Putamen (tissue), 1 donor: ENCODE results near the gene FGF14.
"Not testable (repeated sequence)": the region's sequence is repeated elsewhere in the genome, so short reads cannot be mapped to it uniquely, and the experiment has no call there.

ENCODE experiments used
- DNase-seq: peaks from one replicate; pipeline ENCODE4 v3.0.0-alpha.2; 2016; ENCODE audit warnings: low spot score

FGF14 gene

DNA sequence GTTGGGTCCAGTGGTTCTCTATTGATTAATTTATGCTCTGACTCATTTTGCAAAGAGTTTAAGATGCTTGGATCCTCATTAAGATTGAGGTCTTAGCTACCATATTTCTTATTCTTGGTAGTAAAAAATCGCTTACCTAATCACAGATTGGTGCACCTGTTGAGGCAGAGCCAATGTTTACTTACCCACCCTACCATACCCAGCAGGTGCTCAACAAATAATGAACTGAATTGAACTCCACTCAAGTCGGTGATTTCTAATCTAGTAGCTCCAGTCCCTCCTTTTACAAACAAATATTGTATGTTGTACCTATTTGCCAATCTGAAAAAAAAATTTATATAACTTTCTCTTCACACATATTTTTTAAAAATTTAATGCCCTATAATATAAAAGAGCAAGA, 361.0 kb downstream of the FGF14 start:
- DNase-seq, result no peak

DNA sequence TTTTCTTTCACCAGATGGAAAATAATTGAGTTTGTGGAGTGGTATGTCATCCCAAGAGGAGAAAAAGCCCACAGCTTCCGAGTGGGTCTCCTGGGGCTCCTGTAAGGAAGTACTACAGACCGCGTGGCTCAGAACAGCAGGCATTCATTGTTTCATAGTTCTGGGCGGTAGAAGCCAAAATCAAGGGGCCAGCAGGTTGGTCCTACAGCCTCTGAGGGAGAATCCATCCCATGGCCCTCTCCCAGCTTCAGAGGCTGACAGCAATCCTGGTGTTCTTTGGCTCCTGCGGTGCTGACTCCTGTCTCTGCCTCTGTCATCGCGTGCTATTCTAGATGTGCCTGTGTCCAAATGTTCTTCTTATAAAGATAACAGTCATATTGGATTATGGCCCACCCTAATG, 362.6 kb downstream of the FGF14 start:
- no peak for DNase-seq

DNA sequence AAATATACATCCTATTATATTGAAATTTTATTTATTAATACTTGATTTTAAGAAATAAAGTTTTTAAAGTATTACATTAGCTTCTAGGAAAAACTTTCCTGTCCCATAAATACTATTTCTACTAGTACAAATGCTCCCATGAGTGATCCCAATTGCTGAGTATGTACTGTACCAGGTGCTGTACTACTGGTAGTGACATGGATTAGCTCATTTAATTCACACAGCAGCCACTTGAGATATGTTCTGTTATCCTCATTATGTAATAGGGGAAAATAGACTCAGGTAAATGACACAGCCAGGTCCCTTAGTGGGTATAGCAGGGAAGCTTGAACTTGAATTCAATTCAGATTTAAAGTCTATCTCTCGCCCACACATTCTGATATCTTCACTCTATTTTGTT, 363.1 kb downstream of the FGF14 start:
- no peak for DNase-seq

DNA sequence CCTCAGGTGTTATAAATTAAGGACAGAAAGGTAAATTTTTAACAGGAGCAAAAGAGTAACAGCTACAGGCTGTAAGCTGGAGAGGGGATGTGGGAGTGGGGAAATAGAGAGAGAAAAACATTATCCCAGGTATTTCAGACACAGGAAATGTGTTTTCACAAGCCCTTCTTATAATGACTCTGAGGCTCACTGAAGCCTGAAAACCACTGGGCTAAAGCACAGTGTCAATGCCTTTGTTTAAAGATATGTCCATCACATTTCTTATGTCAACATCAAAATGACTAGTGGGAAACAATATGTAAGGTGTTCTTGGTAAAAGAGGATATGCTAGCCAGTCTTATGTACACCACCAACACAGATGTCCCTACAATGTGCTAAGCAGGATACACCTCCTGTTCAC, 365.9 kb downstream of the FGF14 start:
- DNase-seq, result no peak

DNA sequence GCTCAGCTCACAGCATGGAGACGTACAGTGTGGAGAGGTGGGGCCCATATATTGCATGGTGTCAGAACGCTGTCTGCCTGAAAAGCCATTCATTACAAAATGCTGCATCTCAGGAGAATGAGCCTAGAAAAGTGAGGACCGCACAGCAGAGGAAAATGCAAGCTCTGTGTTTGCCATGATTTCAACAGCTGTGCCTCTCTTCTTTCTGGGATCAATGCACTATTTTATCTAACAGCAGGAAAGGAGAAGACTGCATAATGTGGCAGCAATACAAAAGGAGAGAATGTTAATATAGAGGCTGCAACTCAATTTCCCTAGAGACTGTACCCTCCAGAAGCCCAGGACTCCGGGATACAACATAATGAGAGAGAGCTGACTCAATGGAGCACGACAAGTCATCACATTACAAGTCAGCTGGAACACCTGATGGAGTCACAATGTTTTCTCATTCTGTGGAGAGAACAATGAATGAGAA, 368.0 kb downstream of the FGF14 start:
- DNase-seq, result no peak

DNA sequence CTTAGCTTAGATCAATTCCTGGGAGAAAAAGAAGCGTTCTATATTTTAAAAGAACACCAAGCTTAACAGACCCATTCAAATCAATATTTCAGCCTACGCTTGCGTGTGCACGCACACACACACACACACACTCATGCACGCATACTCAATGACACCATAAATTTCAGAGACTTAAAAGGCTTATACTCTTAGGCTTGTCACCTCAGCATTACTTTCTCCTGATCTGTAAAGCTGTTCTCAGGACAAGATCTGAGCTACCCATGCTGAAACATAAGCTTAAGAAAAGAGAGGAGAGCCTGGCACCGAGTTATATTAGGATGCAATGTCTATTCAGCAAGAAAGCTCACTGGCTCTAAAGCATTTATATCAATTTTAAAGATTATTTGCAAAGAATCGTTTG, 368.5 kb downstream of the FGF14 start:
- DNase-seq, result no peak

DNA sequence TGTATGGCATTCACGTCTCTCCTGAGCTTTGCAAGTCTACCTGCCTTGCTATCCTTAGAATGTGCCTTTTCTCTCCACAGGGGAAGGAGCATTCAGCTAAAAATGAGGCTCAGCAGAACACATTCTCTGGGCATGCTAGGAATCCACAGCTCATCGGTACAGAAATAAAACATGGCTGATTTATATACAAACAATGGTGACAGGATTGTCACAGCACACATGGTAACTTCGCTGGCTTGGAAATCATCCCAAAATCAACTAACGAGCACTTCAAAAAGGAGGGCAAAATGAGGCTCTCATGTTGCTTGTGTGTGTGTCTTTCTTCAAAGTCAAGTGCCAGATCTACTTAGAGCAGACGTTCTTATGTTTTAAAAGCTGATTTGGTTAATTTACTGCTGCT, 373.0 kb downstream of the FGF14 start:
- DNase-seq, result no peak

DNA sequence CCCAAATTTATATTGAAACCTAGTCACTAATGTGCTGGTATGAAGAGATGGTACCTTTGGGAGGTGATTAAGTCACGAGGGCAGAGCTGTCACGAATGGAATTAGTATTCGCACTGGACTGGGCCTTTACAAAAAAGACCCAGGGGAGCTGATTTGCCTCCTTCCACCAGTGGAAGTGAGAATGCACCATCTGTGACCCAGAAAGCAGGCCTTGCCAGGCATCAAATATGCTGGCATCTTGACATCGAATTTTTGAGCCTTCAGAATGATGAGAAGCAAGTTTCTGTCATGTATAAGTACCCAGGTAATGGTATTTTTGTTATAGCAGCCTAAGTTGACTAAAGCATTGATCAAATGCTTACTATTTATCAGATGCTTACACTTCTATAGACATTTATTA, 373.6 kb downstream of the FGF14 start:
- DNase-seq, result no peak

DNA sequence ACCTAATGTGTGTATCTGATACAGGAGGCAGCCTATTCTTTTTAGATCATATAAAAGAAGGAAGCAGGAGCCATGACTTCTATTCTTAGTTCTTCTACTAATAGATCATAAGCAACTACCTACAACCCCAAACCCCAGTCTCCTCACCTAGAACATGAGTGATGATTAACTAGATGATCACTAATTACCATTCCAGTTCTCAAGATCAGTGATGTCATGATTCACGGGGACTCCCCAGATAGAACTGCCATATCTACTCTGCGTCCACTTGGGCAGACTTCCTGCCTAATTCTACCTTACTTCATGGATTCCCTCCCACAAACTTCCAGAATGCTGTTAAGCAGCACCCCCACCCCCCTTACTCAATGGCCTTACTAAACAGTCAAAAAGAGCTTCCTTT, 380.1 kb downstream of the FGF14 start:
- no peak for DNase-seq

DNA sequence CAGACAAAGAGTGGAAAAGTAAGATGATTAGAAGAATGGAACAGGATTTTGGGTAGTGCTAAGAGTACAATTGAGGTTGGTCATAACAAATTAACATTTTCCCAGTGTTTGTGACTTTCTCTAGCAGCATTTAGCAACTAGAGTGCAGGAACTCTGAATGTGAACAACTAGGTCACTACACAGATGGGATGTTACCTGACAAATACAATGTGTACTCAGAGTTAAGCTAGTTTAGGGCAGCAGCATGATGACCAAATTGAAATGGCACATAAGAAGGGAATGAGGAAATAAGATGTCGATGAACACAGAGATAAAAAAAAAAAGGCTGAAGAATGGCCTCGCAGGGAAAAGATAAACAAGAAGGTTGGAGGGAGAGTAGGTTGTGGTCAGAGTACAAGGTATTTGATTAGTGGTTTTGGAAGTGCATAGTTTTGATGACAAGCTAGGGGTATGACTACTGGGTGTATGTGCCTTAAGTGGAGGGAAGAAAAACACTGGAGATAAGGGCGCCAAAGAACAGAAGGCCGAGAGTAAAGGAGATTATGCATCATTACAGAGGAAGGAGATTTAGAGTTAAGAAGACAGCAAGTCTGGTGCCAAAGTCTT, 381.1 kb downstream of the FGF14 start:
- no peak for DNase-seq

DNA sequence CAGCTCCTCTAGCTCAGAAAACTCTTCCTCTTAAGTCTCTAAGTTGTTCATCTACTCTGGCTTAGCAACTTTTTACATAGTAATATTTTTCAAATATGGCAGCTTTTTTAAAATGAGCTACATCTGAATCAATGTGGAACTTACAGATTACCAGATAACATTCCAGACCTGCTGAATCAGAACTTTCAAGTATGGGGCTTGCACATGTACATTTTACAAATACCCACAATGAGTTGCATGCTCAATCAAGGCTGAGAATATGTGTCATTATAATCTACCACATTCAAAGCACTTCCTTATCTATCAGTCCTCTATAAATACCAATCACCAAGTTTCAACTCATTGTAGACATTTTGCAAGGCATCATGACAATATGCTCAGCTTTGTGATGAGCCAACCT, 383.1 kb downstream of the FGF14 start:
- DNase-seq, result no peak

DNA sequence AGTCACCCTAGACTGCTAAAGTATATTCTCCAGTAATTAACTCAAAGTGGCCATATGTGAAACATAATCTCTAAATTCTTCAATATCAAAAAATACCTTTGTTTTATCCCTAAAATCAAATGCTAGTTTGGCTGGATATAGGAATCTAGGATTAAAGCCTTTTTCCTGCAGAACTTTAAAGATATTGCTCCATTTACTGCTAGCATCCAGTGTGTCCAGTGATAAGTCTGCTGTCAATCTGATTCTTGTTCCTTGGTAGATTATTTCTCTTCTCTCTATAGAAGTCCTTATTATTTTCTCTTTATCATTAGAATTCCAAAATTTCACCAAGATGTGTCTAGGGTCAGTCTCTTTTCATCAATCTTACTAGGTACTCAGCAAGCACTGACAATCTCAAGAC, 384.6 kb downstream of the FGF14 start:
- DNase-seq, result no peak

DNA sequence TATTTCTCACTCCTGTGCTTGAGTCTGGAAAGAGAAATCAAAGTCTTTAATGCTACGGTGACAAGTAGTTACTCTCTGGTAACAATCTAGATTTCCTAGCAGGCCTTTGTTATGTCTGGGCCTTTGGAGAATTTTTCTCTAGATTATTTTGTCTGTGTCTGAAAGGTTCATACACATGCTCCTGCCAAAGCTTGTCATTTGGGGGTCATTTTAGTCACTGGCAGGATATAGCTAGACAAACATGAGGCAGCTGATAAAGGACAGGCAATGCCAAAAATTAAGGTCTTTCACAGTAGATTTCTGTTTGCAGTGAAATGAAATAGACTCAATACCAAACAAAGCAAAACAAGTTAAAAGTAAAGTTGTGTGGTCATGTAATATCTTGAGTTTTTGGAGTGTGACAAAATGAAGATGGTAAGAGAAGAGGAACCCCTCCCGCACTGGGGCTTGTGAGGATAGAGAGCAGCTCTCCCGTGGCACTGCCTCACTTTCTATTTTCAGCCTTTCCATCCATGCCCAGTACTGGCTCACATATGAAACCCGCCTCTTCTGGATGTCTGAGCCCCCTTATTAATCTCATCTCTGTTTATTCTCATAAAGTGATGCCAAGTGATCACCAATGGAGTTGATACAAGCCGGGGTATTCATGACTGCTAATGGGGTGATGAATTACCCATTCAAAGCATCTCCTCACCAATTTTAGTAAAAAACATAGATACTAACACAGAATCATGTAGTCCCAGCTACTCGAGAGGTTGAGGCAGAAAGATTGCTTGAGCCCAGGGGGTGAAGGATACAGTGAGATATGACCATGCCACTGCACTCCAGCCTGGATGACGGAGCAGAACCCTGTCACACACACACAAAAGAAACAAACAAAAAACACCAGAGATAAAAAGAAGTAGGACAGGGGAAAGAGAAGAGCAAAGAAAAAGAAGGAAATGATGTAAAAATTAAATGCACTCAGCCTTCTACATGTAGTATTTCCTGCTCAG, 389.3 kb downstream of the FGF14 start:
- no peak for DNase-seq

DNA sequence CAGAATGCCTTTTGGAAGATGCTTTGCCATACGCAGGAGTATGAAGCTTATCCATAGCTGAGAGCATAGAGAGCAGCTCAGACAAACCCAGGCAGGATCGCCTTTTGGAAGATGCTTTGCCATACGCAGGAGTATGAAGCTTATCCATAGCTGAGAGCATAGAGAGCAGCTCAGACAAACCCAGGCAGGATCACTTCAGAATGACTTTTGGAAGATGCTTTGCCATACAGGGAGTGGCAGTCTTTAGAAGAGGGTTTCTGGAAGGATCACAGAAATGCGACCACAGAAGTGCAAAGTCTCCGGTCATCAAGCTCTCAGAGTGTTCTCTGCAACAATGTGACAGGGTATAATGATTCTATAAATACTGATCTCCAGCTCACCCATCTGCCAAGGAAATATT, 390.4 kb downstream of the FGF14 start:
- DNase-seq, result not testable (repeated sequence)

DNA sequence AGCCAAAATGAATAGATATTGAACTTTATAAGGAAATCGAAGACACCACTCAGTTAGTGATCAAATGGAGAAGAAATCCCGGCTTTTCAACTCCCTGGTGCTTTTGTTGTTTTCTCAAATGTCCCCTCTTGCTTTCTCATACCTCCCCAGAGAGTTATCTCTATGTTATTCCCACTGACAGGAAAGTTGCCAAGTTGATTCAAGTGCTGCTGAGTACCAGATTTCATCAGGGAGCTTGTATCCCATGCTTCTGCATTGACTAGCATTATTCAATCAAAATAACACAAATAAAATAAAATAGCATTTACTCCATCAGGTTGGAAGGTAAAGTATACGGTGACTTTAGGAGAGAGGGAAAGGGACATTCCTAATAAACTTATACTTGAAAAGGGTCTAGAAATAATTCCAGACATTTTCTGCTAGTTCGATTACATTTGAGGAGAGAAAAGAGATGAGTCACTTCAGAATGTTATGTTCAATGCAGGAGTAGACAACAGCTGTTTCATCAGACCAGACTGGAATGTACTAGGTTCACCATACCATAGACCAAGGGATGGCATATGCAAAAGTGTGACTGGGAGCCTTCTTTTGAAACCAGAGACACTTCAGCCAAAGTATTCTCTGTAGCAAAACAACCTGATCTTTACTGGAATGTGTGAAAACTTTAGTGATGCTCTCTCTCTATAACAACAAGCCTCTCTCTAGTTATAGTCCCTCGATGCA, 397.8 kb downstream of the FGF14 start:
- no peak for DNase-seq

DNA sequence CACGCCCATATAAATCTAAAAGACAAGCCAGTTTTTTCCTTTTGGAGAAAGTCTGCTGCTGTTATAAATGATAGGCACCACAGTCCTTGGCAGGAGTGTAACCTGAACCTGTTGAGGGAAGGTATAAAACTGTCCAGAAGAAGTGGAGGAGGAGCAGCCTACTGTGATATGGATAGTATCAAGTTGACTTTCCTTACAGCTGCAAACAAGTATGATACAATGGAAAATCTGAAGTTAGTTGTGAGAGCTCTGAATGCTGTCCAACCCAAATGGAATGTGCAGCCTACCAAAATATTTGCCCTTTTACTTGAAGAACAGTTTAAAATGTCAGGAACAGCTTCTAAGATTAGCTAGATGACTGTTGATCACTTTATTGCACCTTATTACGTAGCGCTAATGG, 399.6 kb downstream of the FGF14 start:
- DNase-seq, result no peak

DNA sequence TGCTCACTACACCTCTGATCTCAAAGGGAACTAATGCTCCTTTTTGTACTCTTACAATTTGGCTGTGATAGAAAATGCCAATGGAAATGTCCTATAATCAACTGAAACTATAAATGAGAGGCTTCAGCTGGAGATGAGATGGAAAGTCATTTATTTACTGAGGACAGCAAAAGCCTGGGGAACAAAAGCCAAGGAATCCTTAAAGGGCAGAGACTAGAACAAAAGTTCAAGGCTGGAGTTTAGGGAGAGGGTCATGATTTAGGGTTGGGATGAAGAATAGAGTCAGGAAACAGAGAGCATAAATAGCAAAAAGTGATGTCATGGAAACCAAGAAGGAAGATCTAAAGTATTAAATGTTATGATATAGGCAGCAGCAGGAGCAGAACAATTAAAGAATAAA, 401.1 kb downstream of the FGF14 start:
- no peak for DNase-seq

DNA sequence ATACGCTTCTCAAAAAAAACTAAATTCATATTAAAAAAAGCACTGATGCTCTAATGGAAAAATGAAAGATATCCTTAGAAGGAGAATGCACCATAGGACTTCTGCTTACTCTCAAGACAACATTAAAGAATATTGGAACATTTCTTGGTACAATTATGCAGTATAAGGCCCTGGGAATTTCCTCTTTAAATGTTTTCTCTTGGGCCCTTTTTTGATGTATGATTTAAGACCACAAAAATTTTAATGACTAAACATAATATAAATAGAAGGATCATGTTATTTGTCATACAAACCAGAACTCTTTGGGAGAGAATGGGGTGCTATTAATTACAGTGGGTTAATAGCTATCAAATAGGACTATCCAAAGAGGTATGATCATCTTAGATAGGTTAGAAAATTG, 403.7 kb downstream of the FGF14 start:
- DNase-seq, result no peak

DNA sequence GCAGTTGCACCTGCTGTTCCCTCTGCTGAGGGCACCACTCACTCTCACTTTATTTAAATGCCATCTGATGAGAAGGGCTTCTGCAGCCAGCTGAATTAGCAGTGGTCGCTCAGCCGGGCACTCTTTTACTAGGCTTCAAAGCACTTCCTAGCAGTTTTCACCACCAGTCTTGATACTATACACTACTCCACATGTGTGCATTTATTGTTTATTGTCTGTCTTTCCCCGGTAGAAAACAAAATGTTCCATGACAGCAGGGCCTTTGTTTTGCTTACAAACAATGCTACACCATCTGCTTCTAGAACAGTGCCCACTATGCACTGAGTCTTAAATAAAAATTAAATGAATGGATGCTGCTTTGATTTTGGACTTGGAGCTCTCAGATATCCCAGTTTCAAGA, 404.9 kb downstream of the FGF14 start:
- DNase-seq, result no peak

DNA sequence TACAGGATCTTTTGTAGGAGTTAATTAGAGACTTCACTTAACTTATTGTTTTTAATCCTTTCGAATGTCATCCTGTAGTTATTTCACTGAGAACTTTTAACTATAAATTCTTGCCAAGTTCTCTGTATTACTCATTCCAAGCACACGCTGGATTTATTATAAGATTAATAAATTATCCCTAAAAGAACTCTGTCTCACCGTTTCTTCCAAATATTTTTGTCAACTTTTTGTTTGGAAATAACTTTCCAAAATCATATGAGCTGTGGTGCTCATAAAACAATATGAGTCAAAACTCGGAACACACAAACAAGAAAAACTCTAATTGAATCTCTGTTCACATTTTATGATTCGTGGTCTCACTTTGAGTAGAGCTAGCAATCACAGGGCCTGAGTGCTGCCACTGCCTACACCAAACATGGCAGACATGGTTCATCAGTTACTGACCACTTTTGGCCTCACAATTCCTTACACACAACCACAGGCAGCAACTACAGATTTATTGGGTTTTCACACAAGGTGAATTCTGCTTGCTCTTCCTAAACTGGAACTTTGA, 412.0 kb downstream of the FGF14 start:
- no peak for DNase-seq

DNA sequence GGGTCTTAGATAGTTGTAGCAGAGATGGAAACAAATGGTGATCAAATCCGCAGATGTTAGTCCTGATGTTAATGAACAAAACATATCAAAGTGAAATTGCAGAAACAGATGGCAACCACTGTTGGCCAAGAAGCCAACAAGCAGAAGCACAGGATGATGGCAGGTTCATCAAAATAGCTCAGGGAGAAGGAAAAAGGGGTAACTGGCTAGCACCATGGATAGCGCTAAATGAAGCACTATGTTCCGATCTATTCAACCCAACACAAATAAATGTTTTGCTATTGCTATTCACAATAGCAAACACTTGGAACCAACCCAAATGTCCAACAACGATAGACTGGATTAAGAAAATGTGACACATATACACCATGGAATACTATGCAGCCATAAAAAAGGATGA, 413.7 kb downstream of the FGF14 start:
- no peak for DNase-seq

DNA sequence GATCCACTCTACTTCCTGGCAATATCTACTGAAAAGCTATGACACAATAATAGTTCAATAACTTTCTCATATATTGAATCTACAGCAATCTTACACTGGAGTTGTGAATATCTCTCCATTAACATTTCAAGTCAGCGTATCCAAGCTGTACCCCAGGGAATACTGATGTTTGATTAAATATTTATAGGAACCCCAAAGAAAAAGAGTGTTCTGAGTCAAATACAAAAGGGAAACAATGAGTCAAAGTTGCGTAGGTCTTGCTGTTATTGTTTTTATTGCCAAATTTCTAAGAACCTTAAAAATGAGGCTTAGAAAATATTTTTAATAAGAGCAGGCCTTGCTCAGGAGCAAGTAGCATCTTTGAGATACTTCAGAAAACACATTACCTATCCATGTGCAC, 415.5 kb downstream of the FGF14 start:
- DNase-seq, result no peak

DNA sequence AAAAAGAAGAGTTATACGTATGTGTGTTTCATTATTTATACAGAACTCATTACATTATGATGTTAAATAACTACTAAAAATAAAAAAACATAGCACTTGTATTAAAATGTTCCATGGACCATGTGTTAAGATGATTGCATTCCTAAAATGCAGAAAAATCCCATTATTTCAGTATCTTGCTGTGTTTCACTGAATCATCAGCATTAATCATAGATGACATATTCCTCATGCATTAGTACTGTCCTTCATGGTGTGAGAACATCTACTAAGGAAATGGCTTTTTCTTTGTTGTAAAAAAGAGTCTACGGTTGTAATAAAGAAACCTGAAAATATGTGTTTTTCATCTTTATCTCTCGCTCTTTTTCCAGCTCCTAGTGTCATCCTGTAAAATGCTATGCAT, 416.5 kb downstream of the FGF14 start:
- no peak for DNase-seq
